GM18502 (cell line): Measurements from ENCODE around the gene SIRT4.

Source experiments
- ATAC-seq: cut with Tn5 transposase; IDR thresholded peaks from one replicate; pipeline ENCODE4 v1.9.1; 2021; ENCODE audit warnings: mild to moderate bottlenecking; ENCODE audit not compliant: unreplicated experiment, poor library complexity

The SIRT4 gene

DNA sequence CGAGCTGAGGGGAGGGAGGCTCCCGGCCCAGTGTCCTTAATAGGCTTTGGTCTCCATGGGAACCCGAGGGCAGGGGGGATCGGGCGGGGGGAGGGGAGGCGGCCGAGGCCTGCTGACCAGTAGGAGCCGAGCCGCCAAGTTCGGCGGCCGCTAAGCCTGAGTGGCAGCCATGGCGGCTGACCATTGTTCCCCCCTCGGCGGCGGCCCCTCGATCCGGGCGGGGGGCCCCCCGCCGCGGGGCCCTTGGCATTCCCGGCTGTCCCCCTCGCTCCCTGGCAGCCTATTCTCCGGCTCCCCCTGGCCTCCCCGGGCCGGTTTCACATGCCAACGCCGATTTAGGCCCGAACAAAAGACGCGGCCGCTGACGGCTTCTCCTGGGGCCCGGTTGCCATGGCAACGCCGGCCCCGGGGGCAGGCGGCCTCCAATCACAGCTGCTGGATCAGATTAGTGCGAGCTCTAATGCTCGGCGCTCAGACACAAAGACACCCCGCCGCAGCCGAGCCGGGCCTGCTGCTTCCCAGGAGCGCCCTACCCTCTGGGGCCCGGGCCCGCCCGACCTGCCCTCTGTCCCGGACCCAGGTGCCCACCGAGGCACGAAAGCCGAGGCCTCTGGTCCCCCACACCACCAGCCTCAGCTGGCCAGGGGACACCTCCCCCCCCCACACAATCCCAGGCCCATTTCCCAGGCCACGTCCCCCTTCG, 59.5 kb downstream of the SIRT4 start:
- ATAC-seq = no peak
